Superior temporal gyrus (tissue), 1 donor: ENCODE measurements around the gene WDR35.
"Not testable (repeated sequence)": the region's sequence is repeated elsewhere in the genome, so short reads cannot be mapped to it uniquely, and the experiment has no call there.

Experiments
- DNase-seq: peaks from one replicate; pipeline ENCODE4 v3.0.0-alpha.2; 2016; ENCODE audit errors: extremely low spot score

Gene WDR35

DNA sequence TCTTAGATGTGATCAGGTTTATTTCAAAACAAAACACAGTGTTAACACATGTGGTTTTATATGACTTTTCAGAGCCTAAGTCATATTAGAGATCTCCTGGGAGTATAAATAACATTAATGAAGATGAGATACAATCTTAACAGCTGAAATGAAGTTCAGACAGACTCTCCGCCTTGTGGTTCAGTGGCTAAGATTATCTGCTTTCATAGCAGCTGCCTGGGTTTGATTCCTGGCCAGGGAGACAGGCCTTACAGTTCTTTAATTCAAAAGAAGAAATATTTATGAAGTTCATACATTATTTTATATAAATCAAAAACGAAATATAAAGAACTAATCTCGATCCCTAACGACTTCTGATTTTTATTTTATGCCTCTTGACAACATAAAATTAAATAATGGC is 52.9 kb downstream of the WDR35 start:
- no peak for DNase-seq

DNA sequence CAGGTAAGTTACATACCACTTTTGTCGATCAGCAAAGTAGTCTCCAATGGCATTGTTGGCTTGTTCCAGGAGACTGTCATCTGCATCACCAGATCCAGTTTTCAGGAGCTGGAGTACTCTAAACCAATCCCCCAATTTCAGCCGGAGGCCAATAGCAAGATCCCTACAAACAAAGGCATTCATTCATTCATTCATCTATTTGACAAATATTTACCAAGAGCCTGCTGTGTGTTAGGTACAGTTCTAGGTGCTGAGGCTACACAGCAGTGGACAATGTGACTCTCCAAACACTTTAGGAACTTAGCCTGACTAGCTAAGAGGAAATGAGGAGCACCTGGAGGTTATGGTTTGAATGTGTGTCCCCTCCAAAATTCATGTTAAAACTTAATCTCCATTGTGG is 53.7 kb downstream of the WDR35 start:
- no peak for DNase-seq

DNA sequence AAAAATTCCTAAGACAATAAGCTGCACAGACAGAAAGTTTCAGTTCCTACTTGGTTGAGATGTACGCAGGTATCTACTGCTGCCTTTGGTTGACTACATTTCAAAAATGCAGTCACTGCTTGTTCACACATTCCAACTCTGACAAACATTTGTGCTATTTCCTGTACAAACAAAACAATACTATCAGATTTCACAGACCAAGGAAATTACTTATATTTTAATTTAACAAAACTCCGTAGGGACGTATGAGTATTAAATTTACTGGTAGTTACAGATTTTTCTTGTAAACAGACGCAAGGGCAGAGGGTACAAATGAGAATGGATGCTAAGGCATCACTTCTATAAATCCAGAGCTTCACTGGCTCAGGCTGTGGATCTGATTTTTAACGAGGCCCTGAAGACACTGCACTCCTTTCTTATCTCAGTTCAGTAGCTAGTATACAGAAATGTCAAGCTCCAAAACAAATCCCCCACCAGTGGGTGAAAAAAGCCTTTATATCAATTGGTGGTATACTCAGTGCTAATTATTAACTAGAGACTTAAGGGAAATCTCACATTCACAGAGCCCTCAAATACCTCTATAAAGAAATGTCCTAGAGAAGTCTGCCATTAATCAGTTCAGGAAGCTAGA is 56.4 kb downstream of the WDR35 start:
- no peak for DNase-seq

DNA sequence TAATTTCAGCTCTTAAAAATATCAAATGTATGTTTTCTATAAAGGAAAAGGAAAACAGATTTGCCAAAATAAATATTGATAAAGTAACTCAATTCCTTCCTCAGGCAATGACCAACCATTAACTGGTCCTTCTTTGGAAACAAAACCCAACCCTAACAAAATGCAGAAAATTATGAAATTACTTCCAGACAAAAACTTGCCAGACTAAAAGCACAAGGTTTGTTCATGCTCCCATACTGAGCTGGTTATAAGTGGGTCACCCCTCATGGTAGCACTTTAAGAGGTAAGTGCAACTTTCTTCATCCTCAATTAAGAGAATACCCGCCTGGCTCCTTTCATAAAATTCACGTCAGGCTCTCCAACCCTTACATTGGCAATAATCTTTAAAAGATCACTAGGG is 57.0 kb downstream of the WDR35 start:
- no peak for DNase-seq

DNA sequence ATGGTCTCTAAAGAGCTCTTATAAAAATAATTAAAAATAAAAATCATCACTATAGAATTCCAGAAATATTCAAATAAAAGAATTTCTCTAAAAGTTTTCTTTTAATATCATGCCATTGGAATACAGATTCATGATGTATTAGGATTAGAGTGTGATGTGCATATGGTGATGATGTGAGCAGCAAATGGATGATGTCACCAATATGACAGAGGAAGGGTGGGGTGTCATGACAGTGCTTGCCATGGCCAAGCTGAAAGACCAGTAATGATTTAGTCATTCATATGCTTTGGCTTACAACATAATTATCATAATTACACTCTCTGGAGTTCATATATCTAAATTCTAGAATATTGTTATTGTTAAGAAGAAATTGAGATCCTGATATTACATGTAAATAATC is 60.7 kb downstream of the WDR35 start:
- no peak for DNase-seq

DNA sequence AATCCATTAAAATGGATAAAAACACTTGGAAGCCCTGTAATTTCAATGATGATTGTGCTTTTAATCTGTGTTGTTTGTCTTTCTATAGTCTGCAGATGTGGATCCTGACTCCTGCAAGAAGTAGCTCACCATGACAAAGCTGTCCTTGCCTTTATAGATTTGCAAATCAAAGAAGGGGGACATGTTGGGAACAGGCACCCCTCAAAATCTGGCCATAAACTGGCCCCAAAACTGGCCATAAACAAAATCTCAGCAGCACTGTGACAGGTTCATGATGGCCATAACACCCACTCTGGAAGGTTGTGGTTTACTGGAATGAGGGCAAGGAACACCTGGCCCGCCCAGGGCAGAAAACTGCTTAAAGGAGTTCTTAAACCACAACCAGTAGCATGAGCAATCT is 62.1 kb downstream of the WDR35 start:
- not testable (repeated sequence) for DNase-seq

DNA sequence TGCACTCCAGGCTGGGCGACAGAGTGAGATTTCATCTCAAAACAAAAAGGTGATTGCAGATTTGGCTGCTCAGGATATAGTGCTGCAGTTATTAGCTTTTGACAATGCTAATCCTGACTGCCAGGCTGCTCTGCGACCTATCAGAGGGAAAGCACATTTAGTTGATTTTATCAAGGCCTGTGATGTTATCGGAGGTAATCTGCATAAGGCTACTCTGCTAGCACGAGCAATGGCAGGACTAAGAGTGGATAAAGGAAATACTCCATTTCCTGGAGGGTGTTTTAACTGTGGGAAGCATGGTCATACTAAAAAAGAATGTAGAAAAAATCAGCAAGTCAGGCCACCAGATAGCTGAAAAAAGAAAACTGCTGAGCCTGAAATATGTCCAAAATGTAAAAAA is 65.4 kb downstream of the WDR35 start:
- not testable (repeated sequence) for DNase-seq

DNA sequence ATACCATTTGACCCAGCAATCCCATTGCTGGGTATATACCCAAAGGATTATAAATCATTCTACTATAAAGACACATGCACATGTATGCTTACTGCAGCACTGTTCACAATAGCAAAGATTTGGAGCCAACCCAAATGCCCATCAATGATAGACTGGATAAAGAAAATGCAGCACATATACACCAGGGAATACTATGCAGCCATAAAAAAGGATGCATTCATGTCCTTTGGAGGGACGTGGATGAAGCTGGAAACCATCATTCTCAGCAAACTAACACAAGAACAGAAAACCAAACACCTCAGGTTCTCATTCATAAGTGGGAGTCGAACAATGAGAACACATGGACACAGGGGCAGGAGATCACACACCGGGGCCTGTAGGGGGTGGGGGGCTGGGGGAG is 67.7 kb downstream of the WDR35 start:
- DNase-seq, result not testable (repeated sequence)

DNA sequence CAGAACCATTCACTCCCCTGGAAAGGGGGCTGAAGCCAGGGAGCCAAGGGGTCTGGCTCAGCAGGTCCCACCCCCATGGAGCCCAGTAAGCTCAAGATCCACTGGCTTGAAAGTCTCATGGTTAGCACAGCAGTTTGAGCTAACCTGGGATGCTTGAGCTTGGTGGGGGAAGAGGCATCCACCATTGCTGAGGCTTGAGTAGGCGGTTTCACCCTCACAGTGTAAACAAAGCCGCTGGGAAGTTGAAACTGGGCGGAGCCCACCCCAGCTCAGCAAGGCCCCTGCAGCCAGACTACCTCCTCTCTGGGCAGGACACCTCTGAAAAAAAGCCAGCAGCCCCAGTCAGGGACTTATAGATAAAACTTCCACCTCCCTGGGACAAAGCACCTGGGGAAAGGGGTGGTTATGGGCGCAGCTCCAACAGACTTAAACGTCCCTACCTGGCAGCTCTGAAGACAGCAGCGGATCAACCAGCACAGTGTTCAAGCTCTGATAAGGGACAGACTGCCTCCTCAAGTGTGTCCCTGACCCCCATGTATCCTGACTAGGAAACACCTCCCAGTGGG is 73.4 kb downstream of the WDR35 start:
- DNase-seq, result no peak

DNA sequence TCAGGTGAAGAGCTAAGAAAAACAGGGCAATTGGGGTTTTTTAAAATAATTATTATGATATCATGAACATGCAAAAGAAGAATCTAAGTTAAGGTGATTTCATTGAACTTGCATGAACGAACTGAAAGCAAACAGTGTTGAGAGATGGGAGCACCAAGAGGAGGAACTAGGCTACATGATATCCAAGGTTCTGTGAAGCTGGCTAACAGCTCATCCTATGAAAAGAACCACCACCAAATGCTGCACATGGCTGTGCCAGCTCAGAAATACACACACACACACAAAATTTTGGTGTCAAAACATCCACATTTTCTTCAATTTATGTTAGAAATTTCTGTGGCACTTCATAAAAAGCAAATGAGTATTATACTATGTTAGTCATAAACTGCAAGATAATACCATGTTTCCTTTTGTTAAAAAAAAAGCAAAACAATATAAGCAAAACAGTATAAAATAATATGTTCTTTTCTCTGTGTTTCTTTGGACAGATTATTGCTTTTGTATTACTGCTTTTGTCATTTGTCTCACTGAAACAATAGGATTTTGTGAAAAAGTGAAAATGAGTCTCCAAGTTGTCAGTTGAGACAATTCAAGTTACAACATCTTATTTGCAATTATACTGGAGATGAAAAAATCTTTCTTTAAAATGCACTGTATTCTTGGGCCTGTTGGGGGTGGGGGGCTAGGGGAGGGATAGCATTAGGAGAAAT is 75.5 kb downstream of the WDR35 start:
- peak; percentile 53 for DNase-seq

DNA sequence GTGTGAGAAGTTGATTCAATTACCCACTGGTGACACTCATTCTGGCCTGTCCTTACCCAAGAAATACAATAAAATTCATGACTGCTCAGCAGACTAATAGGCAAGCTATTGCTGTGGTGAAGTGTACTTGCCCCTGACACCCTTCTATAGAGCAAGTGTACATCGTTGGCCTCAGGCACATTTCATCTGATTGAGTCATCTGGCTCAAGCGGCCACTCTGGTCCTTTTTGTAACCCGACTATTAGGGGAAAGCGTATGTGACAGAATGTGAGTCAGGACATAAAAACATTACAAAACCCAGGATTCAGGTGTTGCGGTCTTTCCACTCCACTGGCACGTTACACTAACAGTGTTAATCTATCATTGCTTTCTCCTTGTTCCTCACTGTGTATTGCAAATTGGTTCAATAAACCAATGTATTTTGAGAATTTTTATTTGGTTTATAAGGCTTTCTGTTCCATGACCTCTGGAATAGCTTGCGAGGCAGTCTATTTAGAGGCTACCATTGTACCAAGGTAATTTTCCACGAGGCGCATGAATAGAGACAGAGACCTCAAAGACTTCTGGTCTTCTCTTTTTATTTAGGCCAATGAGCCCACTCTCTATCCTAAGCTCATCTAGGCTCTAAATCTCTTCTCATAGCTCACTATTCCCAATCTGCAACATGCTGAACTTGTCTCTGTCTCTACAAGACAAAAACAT is 77.9 kb downstream of the WDR35 start:
- no peak for DNase-seq

DNA sequence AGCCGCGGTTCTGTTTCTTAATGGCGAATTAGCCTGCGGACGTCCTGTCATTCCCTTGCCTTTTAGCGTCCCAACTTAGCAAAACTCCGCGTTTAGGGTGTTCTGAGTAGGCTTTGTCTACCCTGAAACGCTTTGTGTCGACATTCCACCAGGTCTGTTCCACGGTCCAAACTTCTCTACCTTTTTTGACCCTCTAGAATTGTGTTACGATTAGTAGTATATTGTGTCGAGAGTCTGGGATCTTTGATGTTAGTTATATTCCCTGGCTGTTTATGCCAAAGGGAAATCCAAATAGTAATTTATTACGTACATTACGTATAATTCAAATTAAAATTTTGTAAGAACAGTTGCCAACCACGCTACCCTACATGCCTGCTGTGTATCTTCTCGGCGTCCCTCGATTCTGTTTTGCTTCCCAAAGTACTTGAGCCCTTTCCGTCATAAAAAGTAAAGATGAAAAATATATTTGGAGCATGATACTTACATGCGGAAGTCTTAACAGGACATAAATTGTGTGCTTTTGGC is 87.6 kb downstream of the WDR35 start:
- DNase-seq, result no peak

DNA sequence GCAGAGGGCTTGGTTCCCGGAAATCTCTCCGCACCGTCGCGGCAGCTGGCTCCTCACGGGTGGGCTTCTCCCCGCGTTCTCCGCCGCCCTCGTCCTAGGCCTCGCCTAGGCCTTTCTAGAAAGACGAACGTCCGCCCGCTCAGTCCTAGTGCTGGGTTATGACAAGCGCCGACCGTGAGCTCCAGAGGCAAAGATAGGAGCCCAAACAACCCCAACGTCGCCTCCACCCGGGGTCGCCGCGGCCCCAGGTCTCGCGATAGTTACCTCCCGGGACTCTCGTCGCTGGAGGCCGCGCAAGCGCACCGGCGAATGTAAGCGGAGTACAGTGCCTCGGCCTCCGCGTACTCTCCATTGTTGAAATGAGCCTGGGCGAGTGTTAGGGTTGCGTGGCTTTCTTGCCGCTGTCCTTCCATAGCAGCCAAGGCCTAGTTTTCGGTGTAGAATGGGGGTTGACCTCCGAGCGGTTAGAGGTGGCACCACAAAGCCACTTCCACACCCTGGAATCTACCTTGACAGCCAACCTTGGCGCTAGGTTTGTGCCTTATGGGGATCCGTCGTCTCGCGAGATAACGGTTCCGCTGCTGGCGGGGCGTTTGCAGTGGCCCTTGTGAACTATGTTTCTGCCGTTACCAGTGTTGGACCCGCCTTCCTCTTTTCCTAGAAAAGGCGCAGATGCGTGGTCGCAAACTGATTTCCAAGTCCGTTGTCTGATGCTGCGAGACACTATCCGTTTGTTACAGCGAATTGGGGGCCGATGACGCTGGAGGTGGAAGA is 88.3 kb downstream of the WDR35 start, which contains the start of gene TTC32:
TTC32 (minus strand) TSS at position 542 of the 774 bp plus-strand sequence; CDS start at position 413, 129 bp downstream.
- peak; percentile 97 for DNase-seq

DNA sequence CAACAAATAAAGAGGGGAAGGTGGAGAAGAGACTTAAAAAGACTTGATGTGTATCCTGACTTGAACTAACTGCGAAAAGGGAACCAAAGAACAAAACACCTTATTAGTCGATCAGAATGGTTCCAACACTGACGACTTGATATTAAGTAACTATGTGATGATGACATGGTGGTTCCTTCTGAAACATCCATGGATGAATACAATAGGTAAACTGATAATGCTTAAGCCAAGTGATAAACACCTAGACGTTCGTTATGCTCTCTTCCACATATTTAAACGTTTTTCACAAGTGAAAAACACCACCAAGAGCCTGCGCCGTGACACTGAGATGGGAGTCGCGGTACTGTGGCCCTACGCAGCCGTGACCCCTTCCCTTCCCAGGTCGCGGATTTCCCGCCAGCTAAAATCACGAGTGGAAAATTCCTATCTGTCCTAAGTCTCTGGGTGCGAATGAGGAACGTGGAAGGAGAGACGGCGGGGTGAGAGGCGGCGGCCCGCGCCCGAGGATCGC is 88.9 kb downstream of the WDR35 start:
- DNase-seq, result peak; percentile 55

DNA sequence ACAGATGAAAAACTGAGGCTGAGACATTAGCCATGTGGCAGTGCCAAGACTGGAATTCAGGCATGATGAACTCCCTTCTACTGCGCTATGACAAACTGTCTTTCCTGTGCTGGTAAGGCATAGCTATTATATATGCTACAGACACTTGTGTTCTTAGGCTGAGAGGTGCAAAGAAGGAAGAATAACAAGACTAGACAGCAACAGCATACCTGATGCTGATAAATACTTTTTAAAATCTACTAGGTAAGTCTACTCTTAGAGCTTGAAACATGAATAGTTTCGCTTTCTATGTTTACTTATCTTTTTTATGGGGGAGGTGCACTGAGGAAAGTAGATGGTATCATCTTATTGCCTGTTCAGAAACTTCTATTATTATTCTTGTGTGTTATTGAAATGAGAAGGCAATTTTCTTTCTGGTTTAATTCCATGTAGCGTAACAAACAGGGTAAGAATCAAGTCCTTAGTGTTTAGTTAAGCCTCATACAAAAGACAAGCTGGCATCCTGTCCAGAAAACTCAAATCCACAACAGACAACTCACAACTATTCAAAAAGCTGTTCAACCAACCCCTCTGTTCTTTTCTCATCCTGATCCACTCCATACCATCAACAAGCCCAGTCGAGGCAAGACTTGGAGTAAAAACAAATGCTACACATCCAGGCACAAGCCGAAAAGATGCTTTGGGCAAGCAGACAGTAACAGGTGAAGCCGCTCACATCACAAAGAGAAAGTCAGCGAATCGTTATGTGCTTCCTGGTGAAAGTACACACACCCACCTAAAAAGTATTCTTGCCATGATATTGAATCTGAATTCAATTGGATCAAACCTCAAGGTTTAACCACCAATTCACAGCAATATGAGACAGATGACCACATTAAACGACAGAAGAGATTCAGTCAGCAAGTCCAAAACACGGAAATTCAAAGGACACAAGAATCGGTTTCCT is 89.6 kb downstream of the WDR35 start:
- no peak for DNase-seq

DNA sequence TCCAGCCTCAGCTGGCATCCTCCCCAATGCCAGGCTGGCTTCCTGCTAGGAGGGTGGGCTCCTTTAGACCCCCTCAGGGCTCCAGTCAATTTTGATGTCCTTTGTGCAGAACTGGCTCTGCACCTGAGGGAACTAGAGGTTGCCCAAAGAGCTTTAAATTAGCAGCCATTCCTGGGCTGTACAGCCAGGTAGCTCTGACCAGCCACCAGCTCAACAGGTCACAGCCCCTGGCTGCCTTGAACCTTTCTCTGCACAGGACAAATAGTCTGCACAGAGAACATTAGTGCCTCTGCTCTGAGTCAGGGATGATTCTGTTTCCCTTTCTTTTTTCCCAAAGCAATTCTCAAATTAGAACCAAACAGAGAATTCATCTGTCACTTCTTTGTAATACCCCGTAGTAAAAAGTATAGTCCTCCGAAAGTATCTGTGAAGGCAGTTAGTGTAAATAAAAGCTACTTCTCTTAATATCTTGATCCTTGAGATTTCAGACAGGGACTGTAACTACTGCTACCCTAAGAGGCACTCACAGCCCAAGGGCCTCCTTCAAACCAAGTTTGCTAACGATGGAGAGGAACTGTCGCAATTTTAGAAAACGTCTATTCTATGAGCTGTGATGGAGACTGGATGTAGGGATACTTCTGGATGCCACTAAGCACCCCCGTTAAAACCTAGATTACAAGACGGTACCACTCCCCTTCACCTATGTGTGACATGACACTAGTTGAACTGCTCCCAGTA is 91.1 kb downstream of the WDR35 start:
- no peak for DNase-seq

DNA sequence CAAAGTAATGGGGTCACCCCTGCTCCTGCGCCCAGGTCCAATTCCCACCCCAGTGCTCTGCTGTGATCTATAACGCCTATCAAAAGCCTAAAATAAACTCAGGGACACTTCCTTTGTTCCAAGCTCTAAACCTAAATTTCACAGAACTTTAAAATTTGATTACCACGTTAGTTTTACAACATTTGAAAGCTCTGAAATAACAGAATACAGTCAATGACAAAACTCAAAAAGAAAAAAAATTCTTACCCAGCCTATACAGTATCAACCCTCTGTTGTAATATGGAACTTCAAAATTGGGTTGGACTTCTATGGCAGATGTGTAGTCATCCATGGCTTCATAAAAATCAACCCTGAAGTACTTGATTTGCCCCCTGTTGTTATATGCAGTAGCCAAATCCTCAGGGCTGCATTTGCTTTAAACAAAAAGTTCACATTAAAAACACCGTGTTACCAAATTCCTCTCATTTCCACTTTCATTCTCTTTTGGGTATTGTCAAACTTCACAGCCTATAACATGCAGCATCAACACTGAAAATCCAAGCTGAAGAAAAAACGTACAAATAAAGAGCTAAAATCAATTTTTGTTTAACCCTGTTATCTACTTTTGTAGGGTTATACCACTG is 92.2 kb downstream of the WDR35 start:
- no peak for DNase-seq

DNA sequence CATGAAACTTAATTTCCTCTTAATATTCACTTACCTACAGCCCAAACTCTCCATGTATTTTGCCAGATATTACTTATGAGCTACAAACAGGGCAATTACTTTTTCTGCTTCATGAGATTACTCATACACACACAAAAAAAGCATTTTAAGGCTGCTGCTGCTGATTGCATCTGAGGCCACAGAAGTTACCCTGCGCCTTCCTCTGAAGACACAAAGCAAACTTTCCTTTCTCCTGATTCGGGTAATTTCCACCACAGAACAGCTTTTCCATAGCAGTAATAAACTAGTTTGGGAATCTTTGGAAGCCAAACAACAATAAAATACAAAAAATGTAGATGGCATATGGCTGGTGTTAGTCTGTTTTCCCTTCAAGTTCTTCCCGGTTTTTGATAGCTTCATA is 94.4 kb downstream of the WDR35 start:
- no peak for DNase-seq
